Ishikawa (cell line): Measurements from ENCODE around the gene BABAM2.

Experiments
- CEBPB ChIP-seq: IDR thresholded peaks from 2 replicates; pipeline ENCODE4 v1.6.1; 2012
- CREB1 ChIP-seq: IDR thresholded peaks from 2 replicates; pipeline ENCODE4 v1.6.1; 2012; ENCODE audit warnings: low read depth
- EGR1 ChIP-seq: IDR thresholded peaks from 2 replicates; pipeline ENCODE4 v1.6.1; 2012
- EP300 ChIP-seq: IDR thresholded peaks from 2 replicates; pipeline ENCODE4 v1.6.1; 2012; ENCODE audit warnings: borderline replicate concordance
- FOXM1 ChIP-seq: IDR thresholded peaks from 2 replicates; pipeline ENCODE4 v1.6.1; 2012; ENCODE audit warnings: low read depth, borderline replicate concordance
- MAX ChIP-seq: IDR thresholded peaks from 2 replicates; pipeline ENCODE4 v1.6.1; 2012
- NFIC ChIP-seq: IDR thresholded peaks from 2 replicates; pipeline ENCODE4 v1.6.1; 2012
- RAD21 ChIP-seq: IDR thresholded peaks from 2 replicates; pipeline ENCODE4 v1.6.1; 2012; ENCODE audit warnings: low read depth
- REST ChIP-seq: IDR thresholded peaks from 2 replicates; pipeline ENCODE4 v1.6.1; 2012; ENCODE audit warnings: low read depth, mild to moderate bottlenecking
- TAF1 ChIP-seq: IDR thresholded peaks from 2 replicates; pipeline ENCODE4 v1.6.1; 2012; ENCODE audit warnings: low read depth, mild to moderate bottlenecking
- TCF12 ChIP-seq: IDR thresholded peaks from 2 replicates; pipeline ENCODE4 v1.6.1; 2012; ENCODE audit warnings: low read depth
- TEAD4 ChIP-seq: IDR thresholded peaks from 2 replicates; pipeline ENCODE4 v1.6.1; 2012
- USF1 ChIP-seq: IDR thresholded peaks from 2 replicates; pipeline ENCODE4 v1.6.1; 2012
- YY1 ChIP-seq: IDR thresholded peaks from 2 replicates; pipeline ENCODE4 v1.6.1; 2012; ENCODE audit warnings: low read depth
- ZBTB7A ChIP-seq: IDR thresholded peaks from 2 replicates; pipeline ENCODE4 v1.6.1; 2012; ENCODE audit warnings: low read depth

Gene BABAM2

GRCh38 chr2:28269019-28269784 is 378.7 kb downstream of the BABAM2 start:
- TF ChIP-seq REST (no peak), CEBPB (no peak), CREB1 (no peak), EP300 (no peak), USF1 (no peak), RAD21 (no peak)

- TF ChIP-seq EGR1, result no peak
Measured at GRCh38 chr2:28270456-28271152, 380.1 kb downstream of the BABAM2 start.

- TF ChIP-seq FOXM1, result no peak
- TF ChIP-seq USF1, result no peak
- TF ChIP-seq EP300, result no peak
- no peak for TF ChIP-seq TCF12
- TF ChIP-seq ZBTB7A, result no peak
- no peak for TF ChIP-seq REST
- no peak for TF ChIP-seq TAF1
- TF ChIP-seq RAD21, result no peak
- no peak for TF ChIP-seq EGR1
- TF ChIP-seq CEBPB, result no peak
- no peak for TF ChIP-seq MAX
- TF ChIP-seq CREB1, result no peak
- no peak for TF ChIP-seq YY1
- TF ChIP-seq TEAD4, result no peak
- TF ChIP-seq NFIC, result no peak
Measured at GRCh38 chr2:28271231-28271918, 380.8 kb downstream of the BABAM2 start.

- TF ChIP-seq USF1, result no peak
Measured at GRCh38 chr2:28271919-28272250, 381.4 kb downstream of the BABAM2 start.

GRCh38 chr2:28273751-28274150 is 383.2 kb downstream of the BABAM2 start:
- TF ChIP-seq MAX (no peak), REST (no peak)
